T1000 (cell line): Measurements from ENCODE around the gene DTWD1.
"Not testable (repeated sequence)": the region's sequence is repeated elsewhere in the genome, so short reads cannot be mapped to it uniquely, and the experiment has no call there.

Experiments
- DNase-seq: peaks from one replicate; lab custom pipeline; 2025; ENCODE audit warnings: mixed read lengths; lab: John Stamatoyannopoulos, UW

DTWD1 gene

GRCh38 chr15:49620658-49621368 is at the start of gene DTWD1, which contains the start of gene FAM227B:
TSS of gene DTWD1 (plus strand) at chr15:49621048. CDS start at chr15:49625168, 4,120 bp downstream.
TSS of gene FAM227B (minus strand) at chr15:49620818. CDS start at chr15:49615171, 5,647 bp downstream.
- peak; percentile 93 for DNase-seq

GRCh38 chr15:49573421-49573820 is 47.4 kb upstream of the DTWD1 start:
- DNase-seq: no peak

GRCh38 chr15:49589030-49589429 is 31.8 kb upstream of the DTWD1 start:
- DNase-seq: no peak

- not testable (repeated sequence) for DNase-seq
Observed at GRCh38 chr15:49592829-49593316, 28.0 kb upstream of the DTWD1 start.

- no peak for DNase-seq
Observed at GRCh38 chr15:49604625-49605409, 16.0 kb upstream of the DTWD1 start.

GRCh38 chr15:49605588-49605987 is 15.3 kb upstream of the DTWD1 start:
- no peak for DNase-seq

GRCh38 chr15:49606594-49606993 is 14.3 kb upstream of the DTWD1 start:
- DNase-seq: no peak

GRCh38 chr15:49610157-49610918 is 10.5 kb upstream of the DTWD1 start:
- no peak for DNase-seq

GRCh38 chr15:49612240-49612639 is 8.6 kb upstream of the DTWD1 start:
- not testable (repeated sequence) for DNase-seq

- no peak for DNase-seq
Observed at GRCh38 chr15:49619226-49619625, 1.6 kb upstream of the DTWD1 start.

GRCh38 chr15:49620199-49620598 is 649 bp upstream of the DTWD1 start:
- DNase-seq: no peak

- DNase-seq: no peak
Observed at GRCh38 chr15:49621401-49621811, 558 bp downstream of the DTWD1 start.

- DNase-seq: no peak
Observed at GRCh38 chr15:49621887-49622286, 1.0 kb downstream of the DTWD1 start.

GRCh38 chr15:49622561-49622960 is 1.7 kb downstream of the DTWD1 start:
- no peak for DNase-seq

GRCh38 chr15:49624056-49624455 is 3.2 kb downstream of the DTWD1 start:
- DNase-seq: no peak

GRCh38 chr15:49625460-49626036 is 4.7 kb downstream of the DTWD1 start:
- no peak for DNase-seq

- peak; percentile 8 for DNase-seq
Observed at GRCh38 chr15:49627407-49627877, 6.6 kb downstream of the DTWD1 start.

GRCh38 chr15:49628379-49628778 is 7.5 kb downstream of the DTWD1 start:
- DNase-seq: no peak

GRCh38 chr15:49637857-49638256 is 17.0 kb downstream of the DTWD1 start:
- no peak for DNase-seq

- DNase-seq: no peak
Observed at GRCh38 chr15:49644364-49644794, 23.5 kb downstream of the DTWD1 start.

GRCh38 chr15:49645277-49645676 is 24.4 kb downstream of the DTWD1 start:
- DNase-seq: no peak

GRCh38 chr15:49645941-49646340 is 25.1 kb downstream of the DTWD1 start:
- no peak for DNase-seq
